GM19043 (cell line): ENCODE results near the gene CDC42BPA.
"Not testable (repeated sequence)": the region's sequence is repeated elsewhere in the genome, so short reads cannot be mapped to it uniquely, and the experiment has no call there.

Source experiments
- ATAC-seq: cut with Tn5 transposase; IDR thresholded peaks from one replicate; pipeline ENCODE4 v1.9.1; 2021; ENCODE audit warnings: low read depth; ENCODE audit not compliant: unreplicated experiment

CDC42BPA gene

DNA sequence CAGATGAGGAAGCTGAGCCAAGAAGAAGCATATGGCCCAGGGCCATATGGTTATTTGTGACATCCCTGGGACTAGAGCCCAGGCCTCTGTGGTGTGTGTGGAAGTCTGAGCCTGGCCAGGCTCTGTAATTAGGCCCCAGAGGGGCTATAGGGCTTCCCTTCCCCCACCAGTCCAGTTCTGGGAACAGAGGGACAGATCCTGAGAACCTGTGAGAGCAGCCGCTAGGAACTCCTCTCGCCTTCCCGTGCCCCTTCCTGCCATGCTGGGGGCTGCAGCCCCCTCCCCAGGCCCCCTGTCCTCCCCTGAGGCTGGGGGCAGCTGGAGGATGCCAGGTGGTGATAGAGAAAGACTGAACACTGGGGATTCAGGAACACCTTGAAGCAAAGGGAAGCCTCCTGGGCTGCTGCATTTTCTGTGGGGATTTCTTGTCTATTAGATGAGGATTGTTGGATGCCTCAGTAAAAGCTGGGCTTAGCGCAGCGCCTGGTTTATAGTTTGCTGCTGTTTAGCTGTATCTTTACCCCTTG lies 344.9 kb downstream of the CDC42BPA start:
- ATAC-seq = no peak

DNA sequence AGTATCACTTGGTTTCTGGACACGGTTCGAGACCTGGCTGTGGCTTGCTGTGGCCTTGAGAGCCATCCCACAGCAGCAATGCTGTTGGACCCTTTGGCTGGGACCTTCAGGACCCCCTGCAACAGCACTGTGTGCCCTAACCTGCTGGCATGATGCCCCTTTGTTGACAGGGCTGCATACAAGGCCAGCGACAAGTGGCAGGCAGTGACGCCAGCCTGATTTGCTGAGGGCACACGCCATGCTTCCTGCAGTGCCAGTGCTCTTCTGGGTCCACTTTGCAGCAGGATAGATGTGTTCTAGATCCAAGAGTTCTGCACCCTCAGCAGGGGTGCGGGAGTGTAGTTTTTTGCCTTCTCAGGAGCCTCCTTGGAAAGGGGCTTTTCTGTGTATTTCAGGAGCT lies 345.4 kb downstream of the CDC42BPA start:
- ATAC-seq = no peak

- no peak for ATAC-seq
Measured at GRCh38 chr1:226971765-226972164, 346.5 kb downstream of the CDC42BPA start.

GRCh38 chr1:226967665-226968064 lies 350.6 kb downstream of the CDC42BPA start:
- no peak for ATAC-seq

DNA sequence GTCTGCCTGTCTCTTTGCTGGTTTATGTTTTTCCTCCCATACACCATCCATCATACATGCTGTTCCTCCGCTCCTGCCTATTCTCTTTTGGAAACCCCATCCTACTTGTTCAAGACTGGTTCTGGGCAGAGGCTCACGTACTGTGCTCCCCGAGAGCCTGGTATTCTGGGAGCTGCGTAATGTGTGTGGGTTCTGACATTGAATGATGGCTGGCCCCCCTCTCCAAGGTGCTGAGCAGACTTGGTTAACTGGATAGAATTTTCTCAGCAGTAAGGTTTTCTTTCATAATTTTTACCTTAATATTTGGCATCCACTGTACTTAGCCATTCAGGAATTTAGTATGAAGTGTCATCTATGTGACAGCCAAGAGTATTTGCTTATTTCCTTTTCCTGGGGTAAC lies 351.6 kb downstream of the CDC42BPA start:
- no peak for ATAC-seq

DNA sequence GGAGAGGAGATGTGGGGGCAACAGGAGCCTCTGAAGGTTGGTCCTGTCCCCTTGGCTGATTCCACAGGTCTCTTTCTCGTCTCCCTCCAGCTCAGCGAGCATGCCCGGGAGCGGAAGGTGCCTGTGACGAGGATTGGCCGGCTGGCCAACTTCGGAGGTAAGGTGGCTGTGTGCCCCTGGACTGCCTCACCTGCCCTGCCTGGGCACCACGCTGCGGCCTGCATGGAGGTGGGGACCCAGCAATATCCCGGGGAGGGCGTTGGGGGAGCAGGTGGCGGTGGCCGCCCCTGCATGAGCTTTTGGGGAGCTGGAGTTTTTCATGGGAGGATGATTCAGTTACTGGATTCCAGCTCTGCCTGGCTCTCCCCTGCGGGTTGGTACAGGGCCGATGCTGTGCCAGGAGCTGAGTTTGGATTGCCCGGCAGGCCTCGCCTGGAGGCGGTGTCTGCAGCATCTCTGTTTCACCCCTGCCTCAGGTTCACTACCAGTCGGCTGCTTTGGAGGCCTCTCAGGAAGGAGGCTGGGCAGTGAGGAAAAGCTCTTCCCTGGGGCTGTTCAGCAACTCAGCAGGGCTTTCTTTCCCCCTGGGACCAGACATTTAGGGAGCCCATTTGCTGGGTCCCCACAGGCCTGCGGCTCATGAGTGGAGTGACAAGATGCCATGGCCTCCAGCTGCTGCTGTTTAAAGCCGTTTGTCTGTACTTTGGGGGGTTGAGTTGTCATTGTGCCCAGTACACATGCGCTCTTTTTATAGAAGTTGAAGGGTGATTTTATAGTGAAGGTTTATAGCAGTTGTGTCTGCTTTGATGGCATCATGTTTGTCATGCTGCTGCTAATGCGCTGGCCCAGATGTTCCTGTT lies 352.5 kb downstream of the CDC42BPA start:
- ATAC-seq = no peak

- ATAC-seq = no peak
Measured at GRCh38 chr1:226964611-226965486, 353.4 kb downstream of the CDC42BPA start.

- no peak for ATAC-seq
Measured at GRCh38 chr1:226964068-226964425, 354.2 kb downstream of the CDC42BPA start.

GRCh38 chr1:226962421-226963391 lies 355.6 kb downstream of the CDC42BPA start:
- ATAC-seq = no peak

GRCh38 chr1:226960944-226961765 lies 357.1 kb downstream of the CDC42BPA start:
- no peak for ATAC-seq

DNA sequence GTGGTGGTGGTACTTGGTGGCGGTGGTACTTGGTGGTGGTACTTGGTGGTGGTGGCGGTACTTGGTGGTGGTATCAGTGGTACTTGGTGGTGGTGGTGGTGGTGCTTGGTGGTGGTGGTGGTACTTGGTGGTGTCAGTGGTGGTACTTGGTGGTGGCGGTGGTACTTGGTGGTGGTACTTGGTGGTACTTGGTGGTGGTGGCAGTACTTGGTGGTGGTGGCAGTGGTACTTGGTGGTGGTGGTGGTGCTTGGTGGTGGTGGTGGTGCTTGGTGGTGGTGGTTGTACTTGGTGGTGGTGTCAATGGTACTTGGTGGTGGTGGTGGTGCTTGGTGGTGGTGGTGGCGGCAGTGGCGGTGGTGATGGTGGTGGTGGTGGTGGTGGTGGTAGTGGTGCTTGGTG lies 358.0 kb downstream of the CDC42BPA start:
- ATAC-seq = no peak

- no peak for ATAC-seq
Measured at GRCh38 chr1:226958300-226958699, 360.0 kb downstream of the CDC42BPA start.

- no peak for ATAC-seq
Measured at GRCh38 chr1:226957714-226958113, 360.6 kb downstream of the CDC42BPA start.

GRCh38 chr1:226956942-226957713 lies 361.2 kb downstream of the CDC42BPA start:
- ATAC-seq = no peak

DNA sequence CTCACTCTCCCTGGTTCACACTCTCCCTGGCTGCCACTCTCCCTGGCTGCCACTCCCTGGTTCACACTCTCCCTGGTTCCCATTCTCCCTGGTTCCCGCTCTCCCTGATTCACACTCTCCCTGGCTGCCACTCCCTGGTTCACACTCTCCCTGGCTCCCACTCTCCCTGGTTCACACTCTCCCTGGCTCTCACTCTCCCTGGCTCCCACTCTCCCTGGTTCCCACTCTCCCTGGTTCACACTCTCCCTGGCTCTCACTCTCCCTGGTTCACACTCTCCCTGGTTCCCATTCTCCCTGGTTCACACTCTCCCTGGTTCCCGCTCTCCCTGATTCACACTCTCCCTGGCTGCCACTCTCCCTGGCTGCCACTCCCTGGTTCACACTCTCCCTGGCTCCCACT lies 362.4 kb downstream of the CDC42BPA start:
- not testable (repeated sequence) for ATAC-seq

- ATAC-seq = no peak
Measured at GRCh38 chr1:226954777-226955176, 363.5 kb downstream of the CDC42BPA start.

- no peak for ATAC-seq
Measured at GRCh38 chr1:226954337-226954736, 364.0 kb downstream of the CDC42BPA start.

- ATAC-seq = no peak
Measured at GRCh38 chr1:226953175-226953800, 365.0 kb downstream of the CDC42BPA start.
